ACC112 (cell line): ENCODE data around the gene SOHLH1.

Source experiments
- H2AFZ ChIP-seq: fragments of 200-600 bp; sonication (generic); one replicate; pipeline ENCODE4 v1.6.0; 2017; ENCODE audit warnings: antibody characterized with exemption, low read length; ENCODE audit not compliant: unreplicated experiment
- H3K27ac ChIP-seq: fragments of 200-600 bp; sonication (generic); 2 replicates; pipeline ENCODE4 v1.5.1; 2014; ENCODE audit warnings: low read depth, mild to moderate bottlenecking, antibody characterized with exemption, low read length, moderate library complexity
- H3K27me3 ChIP-seq: fragments of 200-600 bp; sonication (generic); 2 replicates; pipeline ENCODE4 v1.6.1; 2014; ENCODE audit warnings: mild to moderate bottlenecking, antibody characterized with exemption, low read length, moderate library complexity, mixed read lengths; ENCODE audit not compliant: insufficient read depth
- H3K36me3 ChIP-seq: fragments of 200-600 bp; sonication (generic); 2 replicates; pipeline ENCODE4 v1.6.1; 2016; ENCODE audit warnings: mild to moderate bottlenecking, antibody characterized with exemption, low read length, moderate library complexity, mixed read lengths; ENCODE audit not compliant: insufficient read depth
- H3K4me1 ChIP-seq: fragments of 200-600 bp; sonication (generic); one replicate; pipeline ENCODE4 v1.6.1; 2016; ENCODE audit warnings: low read length, mixed read lengths; ENCODE audit not compliant: insufficient read depth, unreplicated experiment, control insufficient read depth
- H3K4me3 ChIP-seq: fragments of 200-600 bp; sonication (generic); 2 replicates; pipeline ENCODE4 v1.5.1; 2014; ENCODE audit warnings: mild to moderate bottlenecking, low read depth, low read length
- H3K79me2 ChIP-seq: fragments of 200-600 bp; sonication (generic); one replicate; pipeline ENCODE4 v1.6.0; 2016; ENCODE audit warnings: low read length; ENCODE audit not compliant: control insufficient read depth, unreplicated experiment, insufficient read depth

Gene SOHLH1

GRCh38 chr9:135712613-135713295 lies 13.5 kb upstream of the SOHLH1 start:
- H2AFZ ChIP-seq = no peak overlapping the region
- no peaks in the 10 kb centered on the region for H3K79me2 ChIP-seq
- H3K4me1 ChIP-seq = no peaks in the 10 kb centered on the region
- no peaks in the 10 kb centered on the region for H3K36me3 ChIP-seq
- no peak overlapping the region for H3K27ac ChIP-seq
- no peak overlapping the region for H3K4me3 ChIP-seq
- peaks cover 74% of the 10 kb centered on the region for H3K27me3 ChIP-seq

GRCh38 chr9:135711881-135712280 lies 12.6 kb upstream of the SOHLH1 start:
- Histone ChIP-seq H3K79me2 (no peaks in the 10 kb centered on the region), H3K4me3 (no peak overlapping the region), H3K27me3 (peaks cover 65% of the 10 kb centered on the region), H3K4me1 (no peaks in the 10 kb centered on the region), H3K27ac (no peak overlapping the region), H3K36me3 (no peaks in the 10 kb centered on the region), H2AFZ (no peak overlapping the region)

GRCh38 chr9:135711391-135711790 lies 12.1 kb upstream of the SOHLH1 start:
- Histone ChIP-seq H3K4me3 (no peak overlapping the region), H3K27ac (no peak overlapping the region), H3K79me2 (no peaks in the 10 kb centered on the region), H3K27me3 (peaks cover 60% of the 10 kb centered on the region), H2AFZ (no peak overlapping the region), H3K36me3 (no peaks in the 10 kb centered on the region), H3K4me1 (no peaks in the 10 kb centered on the region)

- Histone ChIP-seq H3K27me3 (peaks cover 40% of the 10 kb centered on the region), H3K4me1 (no peaks in the 10 kb centered on the region), H3K79me2 (no peaks in the 10 kb centered on the region), H2AFZ (no peak overlapping the region), H3K27ac (no peak overlapping the region), H3K4me3 (no peak overlapping the region), H3K36me3 (no peaks in the 10 kb centered on the region)
These were observed 8.9 kb upstream of the SOHLH1 start for GRCh38 chr9:135708164-135708563.

- H3K79me2 ChIP-seq = no peaks in the 10 kb centered on the region
- peak overlapping the region; percentile 53 for H3K4me3 ChIP-seq
- no peak overlapping the region for H2AFZ ChIP-seq
- no peak overlapping the region for H3K27ac ChIP-seq
- H3K4me1 ChIP-seq = no peaks in the 10 kb centered on the region
- H3K27me3 ChIP-seq = peaks cover 40% of the 10 kb centered on the region
- no peaks in the 10 kb centered on the region for H3K36me3 ChIP-seq
These were observed 8.2 kb upstream of the SOHLH1 start for GRCh38 chr9:135707252-135708138.

- Histone ChIP-seq H3K27me3 (peaks cover 32% of the 10 kb centered on the region), H2AFZ (no peak overlapping the region), H3K36me3 (no peaks in the 10 kb centered on the region), H3K4me1 (no peaks in the 10 kb centered on the region), H3K4me3 (no peak overlapping the region), H3K27ac (no peak overlapping the region), H3K79me2 (no peaks in the 10 kb centered on the region)
These were observed 7.0 kb upstream of the SOHLH1 start for GRCh38 chr9:135706288-135706687.

- Histone ChIP-seq H3K36me3 (no peaks in the 10 kb centered on the region), H3K27me3 (peaks cover 30% of the 10 kb centered on the region), H3K79me2 (no peaks in the 10 kb centered on the region), H2AFZ (no peak overlapping the region), H3K4me3 (no peak overlapping the region), H3K27ac (no peak overlapping the region), H3K4me1 (no peaks in the 10 kb centered on the region)
These were observed 6.1 kb upstream of the SOHLH1 start for GRCh38 chr9:135705376-135705775.

GRCh38 chr9:135704483-135704882 lies 5.2 kb upstream of the SOHLH1 start:
- Histone ChIP-seq H2AFZ (no peak overlapping the region), H3K79me2 (no peaks in the 10 kb centered on the region), H3K4me1 (no peaks in the 10 kb centered on the region), H3K27ac (no peak overlapping the region), H3K36me3 (no peaks in the 10 kb centered on the region), H3K4me3 (no peak overlapping the region), H3K27me3 (peaks cover 30% of the 10 kb centered on the region)

GRCh38 chr9:135703726-135704125 lies 4.4 kb upstream of the SOHLH1 start:
- no peak overlapping the region for H2AFZ ChIP-seq
- no peak overlapping the region for H3K27ac ChIP-seq
- no peaks in the 10 kb centered on the region for H3K36me3 ChIP-seq
- no peaks in the 10 kb centered on the region for H3K4me1 ChIP-seq
- peaks cover 26% of the 10 kb centered on the region for H3K27me3 ChIP-seq
- H3K79me2 ChIP-seq = no peaks in the 10 kb centered on the region
- no peak overlapping the region for H3K4me3 ChIP-seq

GRCh38 chr9:135701959-135702721 lies 2.9 kb upstream of the SOHLH1 start, which contains the start of gene KCNT1:
TSS of gene KCNT1 (plus strand) at chr9:135702185. CDS start at chr9:135702259, 74 bp downstream.
- H3K4me1 ChIP-seq = no peaks in the 10 kb centered on the region
- peaks cover 17% of the 10 kb centered on the region for H3K27me3 ChIP-seq
- no peak within 1 kb of the TSS for H2AFZ ChIP-seq
- no peaks in the 10 kb centered on the region for H3K36me3 ChIP-seq
- H3K27ac ChIP-seq = no peak within 1 kb of the TSS
- H3K4me3 ChIP-seq = peak within 1 kb of the TSS; percentile 44
- H3K79me2 ChIP-seq = no peaks in the 10 kb centered on the region
